Type B pancreatic cell (in vitro differentiated cells): ENCODE results near the gene MUC5B. TPM values are rescaled to one million over a fixed set of nuclear protein-coding genes. Genes with fewer than 3 reads are reported as not detected.
"Not testable (repeated sequence)": the region's sequence is repeated elsewhere in the genome, so short reads cannot be mapped to it uniquely, and the experiment has no call there.

ENCODE experiments used
- DNase-seq: peaks from one replicate; pipeline ENCODE4 v3.0.0; 2021; ENCODE audit warnings: mixed read lengths; ENCODE audit not compliant: unreplicated experiment; ENCODE audit errors: extremely low spot score
- H3K27ac Mint-ChIP-seq: 2 replicates; pipeline ENCODE4 v1.8.0; 2021; ENCODE audit warnings: mild to moderate bottlenecking, mixed read lengths
- H3K27me3 Mint-ChIP-seq: 2 replicates; pipeline ENCODE4 v1.8.0; 2021; ENCODE audit warnings: mixed read lengths
- H3K36me3 Mint-ChIP-seq: 2 replicates; pipeline ENCODE4 v1.8.0; 2021; ENCODE audit warnings: mixed read lengths
- H3K4me1 Mint-ChIP-seq: one replicate; pipeline ENCODE4 v1.8.0; 2021; ENCODE audit warnings: mixed read lengths; ENCODE audit not compliant: unreplicated experiment
- H3K4me3 Mint-ChIP-seq: 2 replicates; pipeline ENCODE4 v1.8.0; 2021; ENCODE audit warnings: mild to moderate bottlenecking, mixed read lengths
- H3K9me3 Mint-ChIP-seq: 2 replicates; pipeline ENCODE4 v1.8.0; 2021; ENCODE audit warnings: mixed read lengths
- CTCF ChIP-seq: fragments of 200-600 bp; sonication (generic); conservative IDR thresholded peaks from 2 replicates; pipeline ENCODE4 v1.5.0; 2021; ENCODE audit warnings: antibody characterized with exemption, mild to moderate bottlenecking
- long read RNA-seq: library from polyadenylated mRNA; unstranded; transcript quantifications from one replicate; pipeline ENCODE4 v2.0.0, GENCODE V29; 2020
- total RNA-seq: library from RNA; stranded (reverse); gene quantifications from 2 replicates; pipeline ENCODE4 v1.2.1, GENCODE V29; 2021; ENCODE audit warnings: low replicate concordance

Gene MUC5B, protein sequence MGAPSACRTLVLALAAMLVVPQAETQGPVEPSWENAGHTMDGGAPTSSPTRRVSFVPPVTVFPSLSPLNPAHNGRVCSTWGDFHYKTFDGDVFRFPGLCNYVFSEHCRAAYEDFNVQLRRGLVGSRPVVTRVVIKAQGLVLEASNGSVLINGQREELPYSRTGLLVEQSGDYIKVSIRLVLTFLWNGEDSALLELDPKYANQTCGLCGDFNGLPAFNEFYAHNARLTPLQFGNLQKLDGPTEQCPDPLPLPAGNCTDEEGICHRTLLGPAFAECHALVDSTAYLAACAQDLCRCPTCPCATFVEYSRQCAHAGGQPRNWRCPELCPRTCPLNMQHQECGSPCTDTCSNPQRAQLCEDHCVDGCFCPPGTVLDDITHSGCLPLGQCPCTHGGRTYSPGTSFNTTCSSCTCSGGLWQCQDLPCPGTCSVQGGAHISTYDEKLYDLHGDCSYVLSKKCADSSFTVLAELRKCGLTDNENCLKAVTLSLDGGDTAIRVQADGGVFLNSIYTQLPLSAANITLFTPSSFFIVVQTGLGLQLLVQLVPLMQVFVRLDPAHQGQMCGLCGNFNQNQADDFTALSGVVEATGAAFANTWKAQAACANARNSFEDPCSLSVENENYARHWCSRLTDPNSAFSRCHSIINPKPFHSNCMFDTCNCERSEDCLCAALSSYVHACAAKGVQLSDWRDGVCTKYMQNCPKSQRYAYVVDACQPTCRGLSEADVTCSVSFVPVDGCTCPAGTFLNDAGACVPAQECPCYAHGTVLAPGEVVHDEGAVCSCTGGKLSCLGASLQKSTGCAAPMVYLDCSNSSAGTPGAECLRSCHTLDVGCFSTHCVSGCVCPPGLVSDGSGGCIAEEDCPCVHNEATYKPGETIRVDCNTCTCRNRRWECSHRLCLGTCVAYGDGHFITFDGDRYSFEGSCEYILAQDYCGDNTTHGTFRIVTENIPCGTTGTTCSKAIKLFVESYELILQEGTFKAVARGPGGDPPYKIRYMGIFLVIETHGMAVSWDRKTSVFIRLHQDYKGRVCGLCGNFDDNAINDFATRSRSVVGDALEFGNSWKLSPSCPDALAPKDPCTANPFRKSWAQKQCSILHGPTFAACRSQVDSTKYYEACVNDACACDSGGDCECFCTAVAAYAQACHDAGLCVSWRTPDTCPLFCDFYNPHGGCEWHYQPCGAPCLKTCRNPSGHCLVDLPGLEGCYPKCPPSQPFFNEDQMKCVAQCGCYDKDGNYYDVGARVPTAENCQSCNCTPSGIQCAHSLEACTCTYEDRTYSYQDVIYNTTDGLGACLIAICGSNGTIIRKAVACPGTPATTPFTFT (N-terminal part only)
- total RNA-seq: 0.48 and 2.0 TPM in 2 replicates
- long read RNA-seq: 0 reads

GRCh38 chr11:1222491-1223345, at the start of gene MUC5B:
Gene MUC5B, plus strand, starts transcription at chr11:1223066. Its CDS starts 58 bp downstream, at chr11:1223124.
- no peak within 1 kb of the TSS for H3K4me3 Mint-ChIP-seq
- peaks cover 3% of the 10 kb centered on the region for H3K27me3 Mint-ChIP-seq
- peak; percentile 68 for DNase-seq
- H3K9me3 Mint-ChIP-seq: no peaks in the 10 kb centered on the region
- no peaks in the 10 kb centered on the region for H3K36me3 Mint-ChIP-seq
- TF ChIP-seq CTCF: no peak
- H3K4me1 Mint-ChIP-seq: no peaks in the 10 kb centered on the region
- H3K27ac Mint-ChIP-seq: no peak within 1 kb of the TSS

DNA sequence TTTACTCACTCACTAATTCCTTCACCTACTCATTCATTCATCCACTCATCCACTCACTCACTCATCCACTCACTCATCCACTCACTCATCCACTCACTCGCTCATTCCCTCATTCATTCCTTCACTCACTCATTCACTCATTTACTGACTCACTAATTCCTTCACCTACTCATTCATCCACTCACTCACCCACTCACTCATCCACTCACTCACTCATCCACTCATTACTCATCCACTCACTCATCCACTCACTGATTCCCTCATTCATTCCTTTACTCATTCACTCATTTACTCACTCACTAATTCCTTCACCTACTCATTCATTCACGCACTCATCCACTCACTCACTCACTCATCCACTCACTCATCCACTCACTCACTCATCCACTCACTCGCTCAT, 49.5 kb upstream of the MUC5B start:
- H3K4me3 Mint-ChIP-seq, DNase-seq, H3K9me3 Mint-ChIP-seq, H3K27me3 Mint-ChIP-seq, H3K27ac Mint-ChIP-seq, H3K36me3 Mint-ChIP-seq, H3K4me1 Mint-ChIP-seq: not testable (repeated sequence)

GRCh38 chr11:1174441-1175370, 48.2 kb upstream of the MUC5B start:
- Mint-ChIP-seq H3K27ac (no peak overlapping the region), H3K36me3 (no peaks in the 10 kb centered on the region), H3K4me1 (no peaks in the 10 kb centered on the region), H3K27me3 (no peaks in the 10 kb centered on the region), H3K9me3 (no peaks in the 10 kb centered on the region), H3K4me3 (no peak overlapping the region)
- no peak for DNase-seq
- no peak for TF ChIP-seq CTCF

GRCh38 chr11:1175461-1176223, 47.2 kb upstream of the MUC5B start:
- Mint-ChIP-seq H3K4me1 (no peaks in the 10 kb centered on the region), H3K9me3 (no peaks in the 10 kb centered on the region), H3K36me3 (no peaks in the 10 kb centered on the region), H3K27me3 (no peaks in the 10 kb centered on the region), H3K27ac (no peak overlapping the region), H3K4me3 (no peak overlapping the region)
- no peak for DNase-seq
- TF ChIP-seq CTCF: no peak
